HFF-Myc (cell line): Measurements from ENCODE around the gene UFL1.

Experiments
- DNase-seq: peaks from one replicate; pipeline ENCODE4 v3.0.0-alpha.2; 2011; ENCODE audit warnings: low read depth; ENCODE audit errors: extremely low read depth
- H3K4me3 ChIP-seq: replicated peaks from 2 replicates; pipeline ENCODE4 v1.5.1; 2011; ENCODE audit warnings: low read depth, mild to moderate bottlenecking, control low read depth, low read length
- TF ChIP-seq, protein P1 (sequence below): IDR thresholded peaks from 2 replicates; pipeline ENCODE4 v1.5.1; 2012; ENCODE audit warnings: mild to moderate bottlenecking, low read depth, low read length, control low read depth; ENCODE audit errors: missing control alignments

UFL1 gene

DNA sequence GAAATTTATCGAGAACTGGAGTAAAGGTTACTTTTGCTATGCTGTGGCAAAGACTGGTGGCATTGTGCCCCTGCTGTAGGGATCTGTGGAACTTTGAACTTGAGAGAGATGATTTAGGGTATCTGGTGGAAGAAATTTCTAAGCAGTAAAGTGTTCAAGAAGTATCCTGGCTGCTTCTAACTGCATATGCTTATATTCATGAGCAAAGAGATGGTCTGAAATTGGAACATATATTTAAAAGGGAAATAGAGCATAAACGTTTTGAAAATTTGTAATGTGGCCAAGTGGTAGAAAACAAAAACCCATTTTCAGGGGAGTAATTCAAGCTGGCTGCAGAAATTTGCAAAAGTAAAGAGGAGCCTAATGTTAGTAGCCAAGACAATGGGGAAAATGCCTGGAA lies 12.3 kb upstream of the UFL1 start:
- no peak overlapping the region for H3K4me3 ChIP-seq
- TF ChIP-seq, protein P1, sequence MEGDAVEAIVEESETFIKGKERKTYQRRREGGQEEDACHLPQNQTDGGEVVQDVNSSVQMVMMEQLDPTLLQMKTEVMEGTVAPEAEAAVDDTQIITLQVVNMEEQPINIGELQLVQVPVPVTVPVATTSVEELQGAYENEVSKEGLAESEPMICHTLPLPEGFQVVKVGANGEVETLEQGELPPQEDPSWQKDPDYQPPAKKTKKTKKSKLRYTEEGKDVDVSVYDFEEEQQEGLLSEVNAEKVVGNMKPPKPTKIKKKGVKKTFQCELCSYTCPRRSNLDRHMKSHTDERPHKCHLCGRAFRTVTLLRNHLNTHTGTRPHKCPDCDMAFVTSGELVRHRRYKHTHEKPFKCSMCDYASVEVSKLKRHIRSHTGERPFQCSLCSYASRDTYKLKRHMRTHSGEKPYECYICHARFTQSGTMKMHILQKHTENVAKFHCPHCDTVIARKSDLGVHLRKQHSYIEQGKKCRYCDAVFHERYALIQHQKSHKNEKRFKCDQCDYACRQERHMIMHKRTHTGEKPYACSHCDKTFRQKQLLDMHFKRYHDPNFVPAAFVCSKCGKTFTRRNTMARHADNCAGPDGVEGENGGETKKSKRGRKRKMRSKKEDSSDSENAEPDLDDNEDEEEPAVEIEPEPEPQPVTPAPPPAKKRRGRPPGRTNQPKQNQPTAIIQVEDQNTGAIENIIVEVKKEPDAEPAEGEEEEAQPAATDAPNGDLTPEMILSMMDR: no peak
- no peak for DNase-seq

DNA sequence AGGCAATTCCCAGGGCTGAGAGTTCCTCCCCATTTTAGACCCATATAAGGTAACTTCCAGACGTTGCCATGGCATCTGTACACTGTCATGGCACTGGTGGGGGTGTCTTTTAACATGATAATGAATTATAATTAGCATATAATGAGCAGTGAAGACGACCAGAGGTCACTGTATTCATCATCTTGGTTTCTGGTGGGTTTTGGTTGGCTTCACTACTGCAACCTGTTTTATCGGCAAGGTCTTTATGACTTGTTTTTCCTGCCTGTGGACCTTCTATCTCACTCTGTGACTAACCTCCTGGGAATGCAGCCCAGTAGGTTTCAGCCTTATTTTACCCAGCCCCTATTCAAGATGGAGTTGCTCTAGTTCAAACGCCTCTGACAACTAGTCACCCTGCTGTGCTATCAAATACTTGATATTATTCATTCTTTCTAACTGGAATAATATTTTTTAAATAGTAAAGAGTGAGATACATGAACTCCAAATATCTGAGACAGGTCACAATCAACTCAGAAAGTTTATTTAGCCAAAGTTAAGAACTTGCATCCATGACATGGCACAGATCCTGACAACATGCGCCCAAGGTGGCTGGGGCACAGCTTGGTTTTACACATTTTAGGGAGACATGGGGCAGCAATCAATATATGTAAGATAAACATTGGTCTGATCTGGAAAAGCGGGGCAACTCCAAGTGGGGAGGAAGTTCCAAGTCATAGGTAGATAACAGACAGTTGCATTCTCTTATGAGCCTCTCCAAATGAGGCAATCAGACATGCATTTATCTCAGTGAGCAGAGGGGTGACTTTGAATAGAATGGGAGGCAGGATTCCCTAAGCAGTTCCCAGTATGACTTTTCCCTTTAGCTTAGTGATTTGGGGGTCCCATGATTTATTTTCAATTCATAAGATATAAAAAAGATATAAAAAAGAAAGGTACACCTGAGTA lies 1.2 kb upstream of the UFL1 start:
- no peak for DNase-seq
- TF ChIP-seq, protein P1: no peak
- H3K4me3 ChIP-seq: peak overlapping the region; percentile 79

DNA sequence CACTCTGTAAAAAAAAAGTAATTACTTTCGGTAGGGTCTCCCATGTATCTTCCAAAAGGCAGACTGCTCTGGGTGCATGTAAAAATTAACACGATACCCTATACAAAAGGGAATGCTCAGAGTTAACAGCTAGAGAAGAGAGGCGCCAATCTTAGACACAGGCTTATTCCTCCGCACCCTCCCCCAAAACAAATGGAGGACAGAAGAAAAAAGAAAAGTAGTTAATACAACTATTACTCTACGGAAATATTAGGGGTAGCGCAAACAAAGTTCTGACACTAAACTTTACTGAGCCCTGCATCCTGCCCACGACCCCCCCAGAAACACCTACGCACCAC lies 331 bp upstream of the UFL1 start:
- DNase-seq: no peak
- TF ChIP-seq, protein P1: no peak
- peak overlapping the region; percentile 79 for H3K4me3 ChIP-seq

DNA sequence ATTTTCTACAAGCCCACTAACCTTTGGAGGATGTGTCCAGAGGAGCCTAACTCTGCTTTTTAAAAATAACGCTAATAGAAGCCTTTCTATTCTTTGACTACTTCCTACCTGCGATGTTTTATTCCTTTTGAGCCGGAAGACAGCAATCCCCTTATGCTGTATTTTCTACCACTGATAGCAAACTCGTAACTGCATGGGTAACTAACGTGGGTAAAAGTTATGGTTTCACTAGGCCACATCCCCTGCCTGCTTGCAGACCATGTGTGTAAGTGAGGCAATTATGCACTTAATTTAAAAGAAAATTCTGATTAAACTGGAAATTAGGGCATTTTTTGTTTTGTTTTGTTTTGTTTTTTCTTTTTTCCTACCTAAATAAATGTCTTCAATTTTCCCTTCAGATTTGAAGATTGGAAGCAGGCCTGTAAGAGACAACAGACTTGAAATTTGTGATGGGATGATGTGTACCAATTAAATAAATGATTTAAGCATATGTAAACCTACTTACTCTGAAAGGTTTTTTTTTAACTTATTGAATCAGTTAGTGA lies 931 bp downstream of the UFL1 start:
- TF ChIP-seq, protein P1: no peak
- no peak for DNase-seq
- H3K4me3 ChIP-seq: peak overlapping the region; percentile 79

DNA sequence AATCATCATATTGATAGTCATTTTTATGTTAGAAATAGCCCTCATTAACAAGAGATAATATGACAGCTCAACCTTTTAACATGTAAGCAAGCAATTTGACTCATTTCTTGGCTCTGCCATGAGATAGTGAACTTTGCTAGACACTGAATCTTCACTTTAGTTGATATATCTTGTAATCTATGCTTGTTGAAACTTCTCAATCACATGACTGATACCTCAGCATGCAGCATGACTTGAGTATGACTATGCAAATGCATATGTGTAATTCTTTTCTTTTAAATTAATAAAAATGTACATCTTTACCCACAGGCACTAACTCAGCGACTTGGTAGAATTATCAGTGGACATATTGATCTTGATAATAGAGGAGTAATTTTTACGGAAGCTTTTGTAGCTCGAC lies 6.6 kb downstream of the UFL1 start:
- no peak for DNase-seq
- no peak overlapping the region for H3K4me3 ChIP-seq
- TF ChIP-seq, protein P1: no peak

DNA sequence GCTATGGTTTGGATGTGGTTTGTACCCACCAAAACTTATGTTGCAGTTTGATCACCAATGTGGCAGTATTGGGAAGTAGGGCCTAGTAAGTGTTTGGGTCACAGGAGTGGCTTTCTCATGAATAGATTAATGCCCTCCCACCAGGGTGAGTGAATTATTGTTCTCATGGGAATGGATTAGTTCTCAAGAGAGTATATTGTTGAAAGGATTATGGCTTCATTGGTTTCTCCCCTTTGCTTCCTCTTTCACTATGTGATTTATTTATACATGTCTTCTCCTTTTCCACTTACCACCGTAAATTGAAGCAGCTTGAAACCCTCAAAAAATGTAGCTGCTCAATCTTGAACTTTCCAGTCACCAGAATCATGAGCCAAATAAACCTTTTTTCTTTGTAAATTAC lies 10.8 kb downstream of the UFL1 start:
- DNase-seq: no peak
- TF ChIP-seq, protein P1: no peak
- no peak overlapping the region for H3K4me3 ChIP-seq
